HG02938 (cell line): ENCODE data around the gene FAAP20.

Source experiments
- ATAC-seq: cut with Tn5 transposase; IDR thresholded peaks from one replicate; pipeline ENCODE4 v1.9.1; 2021; ENCODE audit warnings: mild to moderate bottlenecking, moderate library complexity; ENCODE audit not compliant: unreplicated experiment

The FAAP20 gene

DNA sequence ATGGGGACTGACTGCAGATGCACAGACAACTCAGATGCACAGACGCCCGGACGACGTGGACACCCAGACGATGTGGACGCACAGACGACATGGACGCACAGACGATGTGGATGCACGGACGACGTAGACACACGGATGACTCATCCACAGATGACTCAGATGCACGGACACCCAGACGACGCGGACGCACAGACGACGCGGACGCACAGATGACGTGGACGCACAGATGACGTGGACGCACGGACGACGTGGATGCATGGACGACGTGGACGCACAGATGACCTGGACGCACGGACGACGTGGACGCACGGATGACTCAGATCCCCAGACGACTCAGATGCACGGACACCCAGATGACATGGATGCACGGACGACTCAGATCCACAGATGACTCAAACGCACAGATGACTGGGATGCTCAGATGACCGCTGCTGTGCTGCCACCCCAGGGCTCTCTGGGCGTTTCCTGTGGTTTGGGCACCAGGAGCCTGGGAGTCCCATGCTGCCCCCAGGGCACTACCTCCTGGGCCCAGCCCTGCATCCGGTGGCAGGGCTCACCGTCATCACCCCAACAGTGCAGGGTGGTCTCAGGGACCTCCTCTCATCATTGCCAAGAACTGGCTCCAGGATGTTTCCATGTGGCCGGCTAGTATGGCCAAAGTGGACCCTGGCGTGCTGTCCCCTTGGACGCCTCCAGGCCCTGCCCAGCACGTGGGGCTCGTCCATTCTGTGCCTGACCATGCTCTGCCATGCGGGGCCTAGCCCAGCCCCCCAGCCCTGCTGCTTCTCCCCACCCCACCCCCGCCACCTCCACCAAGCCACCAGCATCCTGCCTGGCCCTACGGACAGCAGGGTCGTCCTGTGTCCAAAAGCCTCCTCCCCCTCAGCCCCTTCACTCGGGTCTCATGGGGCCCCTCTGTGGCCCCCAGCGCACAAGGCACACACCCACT is 14.0 kb downstream of the FAAP20 start:
- no peak for ATAC-seq

GRCh38 chr1:2179283-2180013 is 15.1 kb downstream of the FAAP20 start:
- no peak for ATAC-seq

DNA sequence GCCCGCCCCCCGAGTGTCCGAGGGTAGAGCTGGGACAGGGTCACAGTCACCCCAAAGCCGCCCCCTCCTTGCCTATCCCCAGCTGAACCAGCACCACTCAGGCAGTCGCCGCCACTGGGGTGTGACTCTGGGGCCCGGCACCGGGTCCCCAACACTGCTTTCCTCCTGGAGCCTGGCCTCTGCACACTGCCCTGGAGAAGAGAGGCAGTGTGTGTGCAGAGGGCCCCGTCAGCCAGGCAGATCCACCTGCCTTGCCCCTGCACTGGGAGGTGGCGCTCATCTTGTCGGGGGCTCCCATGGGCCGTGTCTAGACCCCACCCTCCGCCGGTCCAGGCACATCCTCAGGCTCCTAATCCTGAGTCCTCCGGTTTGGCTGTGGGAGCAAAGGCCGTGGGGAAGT is 15.7 kb downstream of the FAAP20 start:
- ATAC-seq, result no peak

GRCh38 chr1:2177946-2178538 is 16.5 kb downstream of the FAAP20 start:
- no peak for ATAC-seq

DNA sequence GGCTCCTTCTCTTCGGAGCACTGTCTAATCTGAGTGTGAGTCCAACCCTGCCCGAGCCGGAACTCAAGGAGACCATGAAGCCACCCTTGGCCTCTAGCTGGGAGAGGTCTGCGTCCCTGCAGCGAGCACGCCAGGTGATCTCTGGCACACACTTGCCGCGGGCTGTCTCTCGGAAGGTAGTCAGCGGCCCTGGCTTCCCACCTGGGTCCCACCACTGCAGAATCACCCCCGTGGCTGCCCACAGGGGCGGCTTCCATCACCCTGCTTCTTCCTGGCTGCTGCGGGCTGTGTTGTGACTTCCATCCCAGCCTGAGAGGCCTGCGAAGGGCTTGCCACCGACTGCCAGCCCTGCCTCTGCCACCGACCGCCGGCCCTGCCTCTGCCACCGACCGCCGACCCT is 17.0 kb downstream of the FAAP20 start:
- ATAC-seq, result no peak

DNA sequence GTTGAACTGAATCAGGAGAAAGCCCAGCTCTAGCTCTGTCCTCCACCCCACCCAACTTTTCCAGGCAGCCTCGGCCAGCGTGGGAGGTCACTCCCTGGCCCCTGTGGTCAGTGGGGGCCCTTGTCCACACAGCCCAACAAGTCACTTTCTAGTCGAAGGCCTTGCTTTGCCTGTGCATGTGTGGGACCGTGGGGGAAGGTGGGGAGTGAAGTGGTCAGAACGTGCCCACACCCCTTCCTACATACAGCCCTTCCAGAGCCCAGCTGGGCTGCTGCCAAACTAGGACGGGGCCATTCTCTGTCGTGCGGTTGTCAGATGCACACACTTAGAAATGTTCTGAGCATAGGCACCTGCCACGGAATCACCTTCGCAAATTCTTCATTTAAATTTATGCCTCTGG is 18.0 kb downstream of the FAAP20 start:
- no peak for ATAC-seq

- no peak for ATAC-seq
These were observed 18.7 kb downstream of the FAAP20 start for GRCh38 chr1:2175681-2176454.

DNA sequence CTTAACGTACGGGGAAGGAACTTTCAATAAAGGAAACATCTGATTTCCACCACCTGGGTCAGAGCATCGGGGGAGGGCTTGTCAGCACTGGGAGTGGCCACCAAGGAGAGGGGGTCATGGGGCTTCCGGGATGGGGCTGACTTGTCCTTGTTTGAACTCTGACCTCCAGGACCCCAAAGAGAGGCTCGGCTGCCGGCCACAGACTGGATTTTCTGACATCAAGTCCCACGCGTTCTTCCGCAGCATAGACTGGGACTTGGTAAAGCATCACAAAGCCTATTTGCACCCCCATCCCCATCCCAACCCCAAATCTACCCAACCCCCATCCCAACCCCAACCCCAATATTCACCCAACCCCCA is 19.5 kb downstream of the FAAP20 start:
- ATAC-seq, result no peak

GRCh38 chr1:2174348-2175054 is 20.1 kb downstream of the FAAP20 start:
- ATAC-seq, result no peak

GRCh38 chr1:2173546-2174347 is 20.8 kb downstream of the FAAP20 start:
- no peak for ATAC-seq

DNA sequence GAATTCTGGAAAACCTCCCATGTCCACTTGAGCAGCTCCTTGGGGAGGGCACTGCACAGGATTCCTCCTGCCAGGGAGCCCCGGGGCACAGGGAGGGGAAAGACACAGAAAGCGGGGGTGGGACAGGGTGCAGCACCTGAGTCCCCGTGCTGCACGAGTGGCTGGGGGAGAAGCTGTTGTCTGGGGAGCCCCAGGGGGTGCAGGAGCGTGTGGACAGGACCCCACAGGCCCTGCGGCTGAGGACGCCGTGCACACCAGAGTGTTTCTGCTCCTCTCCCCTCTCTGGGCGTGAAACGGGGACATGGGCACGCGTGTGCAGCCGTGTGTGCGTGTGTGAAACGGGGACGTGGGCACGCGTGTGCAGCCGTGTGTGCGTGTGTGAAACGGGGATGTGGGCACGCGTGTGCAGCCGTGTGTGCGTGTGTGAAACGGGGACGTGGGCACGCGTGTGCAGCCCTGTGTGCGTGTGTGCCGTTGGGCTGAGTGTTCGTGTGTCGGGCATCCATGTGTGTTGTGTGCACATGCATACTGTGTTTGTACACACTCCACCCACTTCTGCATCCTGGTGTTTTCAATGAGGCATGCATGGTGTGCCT is 21.9 kb downstream of the FAAP20 start:
- ATAC-seq, result no peak

DNA sequence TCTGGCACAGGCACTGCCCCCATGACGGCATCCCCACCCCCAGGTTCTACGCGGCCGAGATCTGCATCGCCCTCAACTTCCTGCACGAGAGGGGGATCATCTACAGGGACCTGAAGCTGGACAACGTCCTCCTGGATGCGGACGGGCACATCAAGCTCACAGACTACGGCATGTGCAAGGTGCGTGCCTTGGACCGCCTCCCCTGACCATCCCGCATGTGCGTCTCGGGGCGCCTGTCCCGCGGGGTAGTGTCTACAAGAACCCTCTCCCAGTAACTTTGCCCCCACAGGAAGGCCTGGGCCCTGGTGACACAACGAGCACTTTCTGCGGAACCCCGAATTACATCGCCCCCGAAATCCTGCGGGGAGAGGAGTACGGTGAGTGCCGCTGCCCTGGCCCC is 22.6 kb downstream of the FAAP20 start:
- no peak for ATAC-seq

DNA sequence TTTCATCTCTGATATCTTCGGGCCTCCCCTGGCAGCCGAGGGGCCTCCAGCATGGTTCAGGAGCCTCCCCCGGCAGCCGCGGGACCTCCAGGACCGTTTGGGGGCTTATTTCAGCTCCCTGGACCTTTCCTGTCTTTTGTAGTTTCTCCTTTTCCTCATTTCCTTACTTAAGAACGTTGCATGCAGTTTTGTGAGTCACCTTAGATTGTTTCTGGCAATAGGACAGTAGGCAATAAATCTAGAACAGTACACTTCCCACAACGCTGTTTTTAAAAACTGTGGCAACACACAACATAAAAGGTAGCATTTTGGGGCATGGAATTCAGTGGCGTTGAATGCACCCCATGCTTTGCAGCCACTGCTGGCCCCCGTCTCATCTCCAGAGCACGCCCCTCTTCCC is 24.4 kb downstream of the FAAP20 start:
- ATAC-seq, result no peak

DNA sequence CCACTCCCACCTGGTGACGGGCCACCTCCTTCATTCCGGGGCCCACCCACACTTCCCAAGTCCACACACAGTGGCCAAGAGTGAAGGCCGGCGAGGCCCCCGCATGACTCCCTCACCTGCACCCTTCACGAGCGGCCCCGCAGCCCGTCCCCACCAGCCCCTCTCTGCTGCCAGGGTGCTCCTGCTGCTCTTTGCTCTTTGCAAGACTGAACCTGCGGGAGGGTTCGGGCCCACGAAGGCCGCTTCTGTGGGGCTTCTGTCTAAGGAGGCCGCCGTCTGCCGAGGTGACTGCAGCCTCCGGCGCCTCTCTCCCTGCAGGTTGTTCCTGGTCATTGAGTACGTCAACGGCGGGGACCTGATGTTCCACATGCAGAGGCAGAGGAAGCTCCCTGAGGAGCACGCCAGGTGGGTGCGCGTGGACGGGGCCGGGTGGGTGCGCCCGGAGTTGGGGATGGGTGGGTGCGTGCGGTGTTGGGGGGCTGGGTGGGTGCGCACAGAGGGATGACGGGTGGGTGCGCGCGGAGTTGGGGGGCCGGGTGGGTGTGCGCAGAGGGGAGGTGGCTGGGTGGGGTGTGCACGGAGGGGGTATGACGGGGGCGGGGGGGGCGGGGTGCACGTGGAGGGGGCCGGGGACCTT is 25.3 kb downstream of the FAAP20 start:
- ATAC-seq, result no peak

DNA sequence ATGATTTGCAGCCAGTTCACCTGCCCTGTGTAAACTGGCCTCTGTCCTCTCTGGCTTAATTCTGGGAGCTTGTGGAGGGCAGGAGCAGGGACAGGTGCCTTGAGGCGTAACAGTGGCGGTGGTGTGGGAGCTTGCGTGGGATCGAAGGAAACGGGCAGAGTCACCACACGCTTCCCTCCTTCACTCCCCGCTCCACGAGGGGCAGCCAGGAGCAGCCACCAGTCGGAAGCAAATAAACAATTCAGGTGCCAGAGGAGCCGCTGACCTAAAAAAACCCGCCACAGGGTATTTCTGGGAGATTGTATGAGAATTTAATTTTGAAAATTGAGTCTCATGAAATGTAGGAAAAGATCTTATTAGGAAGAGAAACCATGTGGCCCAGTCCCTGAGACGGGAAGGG is 26.0 kb downstream of the FAAP20 start:
- no peak for ATAC-seq

DNA sequence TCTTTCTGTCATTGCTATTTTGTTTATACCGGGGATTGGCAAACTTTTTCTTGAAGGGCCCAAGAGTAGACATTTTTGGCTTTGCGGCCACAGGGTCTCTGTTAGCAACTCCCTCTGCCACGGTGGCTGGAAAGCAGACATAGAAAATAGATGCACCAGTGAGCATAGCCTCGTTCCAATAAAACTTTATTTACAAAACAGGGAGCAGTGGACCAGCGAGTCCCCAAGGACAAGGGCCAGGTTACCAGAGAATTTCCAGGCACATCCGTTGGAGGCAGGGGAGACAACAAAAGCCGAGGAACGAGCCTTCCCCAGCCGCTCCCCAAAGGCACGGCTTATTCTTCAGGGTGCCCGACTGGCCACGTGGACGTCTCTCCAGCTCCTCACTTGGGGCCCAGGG is 26.5 kb downstream of the FAAP20 start:
- no peak for ATAC-seq

DNA sequence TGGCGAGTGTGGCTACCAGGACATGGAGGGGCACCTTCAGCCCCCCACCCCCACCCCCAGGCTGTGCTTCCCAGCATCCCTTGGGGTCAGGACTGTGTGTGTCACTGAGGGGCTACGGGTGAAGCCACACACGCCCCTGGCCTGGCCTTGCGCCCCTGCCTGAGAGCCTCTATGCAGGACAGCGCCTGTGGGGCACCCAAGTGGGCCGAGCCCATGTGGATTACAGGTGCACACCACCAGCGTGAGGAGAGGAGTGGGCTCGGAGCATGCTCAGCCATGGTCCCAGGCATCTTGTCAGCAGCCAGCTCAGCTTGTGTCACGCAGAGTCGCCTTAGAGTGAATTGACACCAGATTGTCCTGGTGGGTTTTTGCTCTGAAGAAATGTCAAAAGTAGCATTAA is 27.9 kb downstream of the FAAP20 start:
- no peak for ATAC-seq

GRCh38 chr1:2166254-2166653 is 28.3 kb downstream of the FAAP20 start:
- no peak for ATAC-seq

DNA sequence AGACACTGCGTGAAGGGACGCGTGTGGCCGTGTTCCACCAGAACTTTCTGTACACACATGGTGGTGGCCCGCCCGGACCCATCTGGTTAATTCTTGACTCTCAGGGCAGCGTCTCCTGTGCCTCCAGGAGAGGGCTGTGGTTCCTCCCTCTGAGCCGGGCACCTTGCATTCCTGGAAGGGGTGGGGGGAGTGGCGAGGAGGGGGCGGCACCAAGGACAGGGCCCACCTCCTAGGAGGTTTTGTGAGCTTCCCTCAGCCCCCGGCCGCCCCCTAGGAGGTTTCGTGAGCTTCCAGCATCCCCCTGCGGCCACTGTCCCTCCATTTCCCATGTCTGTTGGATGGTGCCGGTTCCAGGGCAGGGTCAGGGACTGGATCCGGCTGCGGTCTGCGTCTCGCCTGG is 28.9 kb downstream of the FAAP20 start:
- ATAC-seq, result no peak
